HepG2 (cell line): ENCODE measurements around the gene TCF3. TPM values are rescaled to one million over a fixed set of nuclear protein-coding genes. Genes with fewer than 3 reads are reported as not detected.

ENCODE experiments used
- ARID2 ChIP-seq: sonication (generic); formaldehyde crosslinking; IDR thresholded peaks from 2 replicates; pipeline ENCODE4 v1.8.1; 2022; ENCODE audit warnings: mild to moderate bottlenecking, missing genetic modification reagents, borderline replicate concordance
- ATF1 ChIP-seq: IDR thresholded peaks from 2 replicates; pipeline ENCODE4 v1.6.1; 2016; ENCODE audit warnings: mild to moderate bottlenecking, control low read depth
- ESRRA ChIP-seq: sonication (generic); formaldehyde crosslinking; IDR thresholded peaks from 2 replicates; pipeline ENCODE4 v1.5.1; 2020; ENCODE audit warnings: mild to moderate bottlenecking, low read depth, missing genetic modification reagents
- GMEB1 ChIP-seq: sonication (generic); formaldehyde crosslinking; IDR thresholded peaks from 2 replicates; pipeline ENCODE4 v1.5.1; 2020; ENCODE audit warnings: missing genetic modification reagents, mild to moderate bottlenecking, borderline replicate concordance
- HNRNPK ChIP-seq: fragments of 200-400 bp; formaldehyde crosslinking; IDR thresholded peaks from 2 replicates; pipeline ENCODE4 v1.6.1; 2018; ENCODE audit warnings: low read length, low read depth, moderate library complexity, mild to moderate bottlenecking; ENCODE audit not compliant: poor library complexity, severe bottlenecking
- HOXA5 ChIP-seq: sonication (generic); formaldehyde crosslinking; IDR thresholded peaks from 2 replicates; pipeline ENCODE4 v1.4.0; 2020; ENCODE audit warnings: missing genetic modification reagents
- KLF16 ChIP-seq, 2 experiments: sonication (generic) in 1 of 2; formaldehyde crosslinking in 1 of 2; IDR thresholded peaks; 2 replicates each; pipeline versions ENCODE4 v1.6.1 to v1.8.0; 2016 to 2023; ENCODE audit warnings: missing genetic modification reagents in 2 of 2, missing compliant biosample characterization in 1 of 2
- MYPOP ChIP-seq: sonication (generic); formaldehyde crosslinking; IDR thresholded peaks from 2 replicates; pipeline ENCODE4 v1.8.1; 2023; ENCODE audit warnings: mild to moderate bottlenecking, moderate library complexity, missing genetic modification reagents
- NR2C2 ChIP-seq: sonication (generic); formaldehyde crosslinking; IDR thresholded peaks from 2 replicates; pipeline ENCODE4 v1.4.0; 2020; ENCODE audit warnings: missing genetic modification reagents, mild to moderate bottlenecking, moderate library complexity, borderline replicate concordance
- RCOR2 ChIP-seq: IDR thresholded peaks from 2 replicates; pipeline ENCODE4 v1.6.1; 2016; ENCODE audit warnings: missing biosample characterization, missing genetic modification reagents
- SIN3A ChIP-seq: IDR thresholded peaks from 2 replicates; pipeline ENCODE4 v1.6.1; 2011; ENCODE audit warnings: low read depth, mild to moderate bottlenecking, control low read depth, low read length, borderline replicate concordance
- SKIL ChIP-seq: sonication (generic); formaldehyde crosslinking; IDR thresholded peaks from 2 replicates; pipeline ENCODE4 v1.8.0; 2022; ENCODE audit warnings: missing genetic modification reagents, mild to moderate bottlenecking, moderate library complexity, borderline replicate concordance
- SPEN ChIP-seq: sonication (generic); formaldehyde crosslinking; IDR thresholded peaks from 2 replicates; pipeline ENCODE4 v1.5.1; 2020; ENCODE audit warnings: low read depth, mild to moderate bottlenecking, missing genetic modification reagents
- ZBTB10 ChIP-seq: sonication (generic); formaldehyde crosslinking; IDR thresholded peaks from 2 replicates; pipeline ENCODE4 v1.4.0; 2020; ENCODE audit warnings: missing genetic modification reagents, borderline replicate concordance
- ZMYM2 ChIP-seq: sonication (generic); formaldehyde crosslinking; IDR thresholded peaks from 2 replicates; pipeline ENCODE4 v1.8.0; 2022; ENCODE audit warnings: mild to moderate bottlenecking, missing genetic modification reagents
- ZNF205 ChIP-seq: IDR thresholded peaks from 2 replicates; pipeline ENCODE4 v1.6.1; 2018; ENCODE audit warnings: missing biosample characterization, missing genetic modification reagents
- ZNF230 ChIP-seq: sonication (generic); formaldehyde crosslinking; IDR thresholded peaks from 2 replicates; pipeline ENCODE4 v1.4.0; 2020; ENCODE audit warnings: mild to moderate bottlenecking, missing genetic modification reagents
- ZNF382 ChIP-seq: sonication (generic); formaldehyde crosslinking; IDR thresholded peaks from 2 replicates; pipeline ENCODE4 v1.5.0; 2020; ENCODE audit warnings: missing genetic modification reagents, mild to moderate bottlenecking, borderline replicate concordance
- ZNF431 ChIP-seq: sonication (generic); formaldehyde crosslinking; IDR thresholded peaks from 2 replicates; pipeline ENCODE4 v1.9.0; 2022; ENCODE audit warnings: missing genetic modification reagents, low read depth, mild to moderate bottlenecking, borderline replicate concordance
- ZNF446 ChIP-seq: sonication (generic); formaldehyde crosslinking; IDR thresholded peaks from 2 replicates; pipeline ENCODE4 v1.5.0; 2020; ENCODE audit warnings: mild to moderate bottlenecking, missing genetic modification reagents
- ZNF788 ChIP-seq: sonication (generic); formaldehyde crosslinking; IDR thresholded peaks from 2 replicates; pipeline ENCODE4 v1.5.0; 2020; ENCODE audit warnings: mild to moderate bottlenecking, missing genetic modification reagents, borderline replicate concordance
- polyA plus RNA-seq, 8 experiments: library from polyadenylated mRNA; depleted of rRNA in 3 of 8; stranded (reverse) in 7 of 8; unstranded in 1 of 8; fragments of >200 nt; fragmentation: Illumina TruSeq in 4 of 8; extraction: Trizol in 4 of 8; gene quantifications; 2 replicates each; pipeline versions ENCODE4 v1.2.1 to v1.2.3, GENCODE V29; 2011 to 2016; ENCODE audit warnings: low read depth in 4 of 8, missing spikeins in 1 of 8, mixed read lengths in 1 of 8; ENCODE audit not compliant: insufficient read depth in 1 of 8
- total RNA-seq, 5 experiments: library from RNA; depleted of rRNA; stranded (reverse); fragments of >200 nt; fragmentation: Illumina TruSeq; extraction: Trizol; gene quantifications; 2 replicates each; pipeline ENCODE4 v1.2.3, GENCODE V29; 2016; ENCODE audit warnings: low read depth in 1 of 5

TCF3 gene
- total and polyA plus RNA-seq, 2 of the 13 experiments (the other 11 are each of a cell fraction or from before 2014, with no cell fraction given), result 51.4 to 53.2 TPM

GRCh38 chr19:1592024-1592754 is 60.2 kb downstream of the TCF3 start (continued):
- TF ChIP-seq MYPOP (CRISPR knock-in tag) (no peak), ZNF205 (0 out of 2 replicates have a peak, but pooled peaks have one; percentile 31), ZNF788 (peak; percentile 68; the same call in 1 of the 2 replicates), KLF16 (CRISPR knock-in tag; IDR thresholded peaks at IDR 0.05) (peak in 1 of 2 experiments; percentile 60; a peak in 1 of 4 replicates), ARID2 (no peak), HOXA5 (CRISPR knock-in tag) (0 out of 2 replicates have a peak, but pooled peaks have one; percentile 14), ZNF446 (CRISPR knock-in tag) (peak; percentile 87), RCOR2 (CRISPR knock-in tag) (no peak), ATF1 (CRISPR knock-in tag) (no peak), SIN3A (peak; percentile 78; the same call in 1 of the 2 replicates), ZNF230 (CRISPR knock-in tag) (0 out of 2 replicates have a peak, but pooled peaks have one; percentile 83), GMEB1 (CRISPR knock-in tag) (peak; percentile 96), NR2C2 (CRISPR knock-in tag) (peak; percentile 59), ZMYM2 (no peak), SKIL (no peak), ZBTB10 (CRISPR knock-in tag) (0 out of 2 replicates have a peak, but pooled peaks have one; percentile 69), ESRRA (no peak), SPEN (CRISPR knock-in tag) (peak; percentile 92), ZNF382 (no peak), HNRNPK (peak; percentile 64), ZNF431 (0 out of 2 replicates have a peak, but pooled peaks have one; percentile 60)
